C4-2B (cell line): ENCODE data around the gene RPS19BP1.

Experiments used
- ZFX ChIP-seq: fragments of 450-650 bp; IDR thresholded peaks from 2 replicates; pipeline ENCODE4 v1.6.1; 2017
- TF ChIP-seq, protein P1 (sequence below): fragments of 450-650 bp; conservative IDR thresholded peaks from 2 replicates; pipeline ENCODE4 v1.5.1; 2017; ENCODE audit warnings: mild to moderate bottlenecking

DNA sequence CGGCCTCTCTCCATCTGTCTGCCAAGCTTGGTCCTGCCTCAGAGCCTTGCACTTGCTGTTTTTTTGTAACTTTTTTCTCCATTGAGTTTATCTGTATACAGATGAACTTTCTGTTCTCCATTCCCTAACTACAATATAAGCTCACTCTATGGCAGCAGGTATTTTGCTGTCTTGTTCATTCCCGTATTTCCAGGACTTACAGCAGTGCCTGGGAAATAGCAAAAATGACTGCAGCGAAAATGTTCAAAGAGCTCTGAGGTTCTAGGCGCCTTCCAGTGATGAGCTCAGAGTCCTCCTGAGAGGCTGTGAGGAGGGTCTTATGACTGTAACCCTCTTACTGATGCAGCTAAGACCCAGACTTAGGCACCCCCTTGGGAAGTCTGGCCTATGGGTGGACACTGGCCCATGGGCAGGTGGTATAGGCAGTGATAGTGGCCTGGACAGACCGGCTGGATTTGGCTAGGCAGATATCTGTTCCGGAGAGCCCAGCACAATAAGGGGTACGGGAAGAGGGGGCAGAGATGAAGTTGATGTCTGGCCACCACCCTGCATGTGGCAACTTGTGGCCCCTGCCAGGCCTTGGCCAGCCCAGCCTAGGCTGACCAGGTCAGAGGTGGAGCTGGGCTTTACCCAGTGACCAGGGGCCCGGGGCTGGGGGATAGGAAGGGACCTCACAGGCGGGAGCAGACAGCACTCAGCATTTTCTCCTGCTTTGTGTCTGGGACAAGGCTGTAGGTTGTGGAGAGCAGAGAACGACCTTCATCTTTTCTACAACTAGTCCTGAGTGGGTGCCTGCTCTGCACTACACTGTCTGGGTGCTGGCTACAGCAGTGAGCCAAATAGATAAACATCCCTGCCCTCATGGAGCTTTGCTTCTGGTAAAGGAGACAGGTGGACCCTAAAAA lies 7.5 kb downstream of the RPS19BP1 start:
- TF ChIP-seq, protein P1, sequence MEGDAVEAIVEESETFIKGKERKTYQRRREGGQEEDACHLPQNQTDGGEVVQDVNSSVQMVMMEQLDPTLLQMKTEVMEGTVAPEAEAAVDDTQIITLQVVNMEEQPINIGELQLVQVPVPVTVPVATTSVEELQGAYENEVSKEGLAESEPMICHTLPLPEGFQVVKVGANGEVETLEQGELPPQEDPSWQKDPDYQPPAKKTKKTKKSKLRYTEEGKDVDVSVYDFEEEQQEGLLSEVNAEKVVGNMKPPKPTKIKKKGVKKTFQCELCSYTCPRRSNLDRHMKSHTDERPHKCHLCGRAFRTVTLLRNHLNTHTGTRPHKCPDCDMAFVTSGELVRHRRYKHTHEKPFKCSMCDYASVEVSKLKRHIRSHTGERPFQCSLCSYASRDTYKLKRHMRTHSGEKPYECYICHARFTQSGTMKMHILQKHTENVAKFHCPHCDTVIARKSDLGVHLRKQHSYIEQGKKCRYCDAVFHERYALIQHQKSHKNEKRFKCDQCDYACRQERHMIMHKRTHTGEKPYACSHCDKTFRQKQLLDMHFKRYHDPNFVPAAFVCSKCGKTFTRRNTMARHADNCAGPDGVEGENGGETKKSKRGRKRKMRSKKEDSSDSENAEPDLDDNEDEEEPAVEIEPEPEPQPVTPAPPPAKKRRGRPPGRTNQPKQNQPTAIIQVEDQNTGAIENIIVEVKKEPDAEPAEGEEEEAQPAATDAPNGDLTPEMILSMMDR: no peak
- TF ChIP-seq ZFX: no peak
